Neuronal stem cell (in vitro differentiated cells): ENCODE results near the gene DNA2. TPM values are rescaled to one million over a fixed set of nuclear protein-coding genes. Genes with fewer than 3 reads are reported as not detected.
"Not testable (repeated sequence)": the region's sequence is repeated elsewhere in the genome, so short reads cannot be mapped to it uniquely, and the experiment has no call there.

ENCODE experiments used
- DNase-seq: peaks from one replicate; pipeline ENCODE4 v3.0.0-alpha.2; 2013; ENCODE audit warnings: low spot score
- H2AFZ ChIP-seq: one replicate; pipeline ENCODE4 v1.6.1; 2013; ENCODE audit warnings: mild to moderate bottlenecking, low read length, inconsistent platforms
- H2AK5ac ChIP-seq: 2 replicates; pipeline ENCODE4 v1.6.1; 2013; ENCODE audit warnings: low read depth, mild to moderate bottlenecking, inconsistent platforms, low read length, moderate library complexity, mixed read lengths
- H2BK120ac ChIP-seq: 2 replicates; pipeline ENCODE4 v1.6.1; 2013; ENCODE audit warnings: low read depth, mild to moderate bottlenecking, inconsistent platforms, low read length, moderate library complexity, mixed read lengths
- H2BK12ac ChIP-seq: one replicate; pipeline ENCODE4 v1.6.1; 2013; ENCODE audit warnings: low read length, inconsistent platforms
- H2BK15ac ChIP-seq: 2 replicates; pipeline ENCODE4 v1.6.1; 2013; ENCODE audit warnings: mild to moderate bottlenecking, low read length, inconsistent platforms, mixed read lengths
- H2BK5ac ChIP-seq: one replicate; pipeline ENCODE4 v1.6.1; 2013; ENCODE audit warnings: inconsistent platforms, mild to moderate bottlenecking, low read length, moderate library complexity
- H3K14ac ChIP-seq: one replicate; pipeline ENCODE4 v1.6.1; 2013; ENCODE audit warnings: low read length, inconsistent platforms
- H3K18ac ChIP-seq: 2 replicates; pipeline ENCODE4 v1.6.1; 2013; ENCODE audit warnings: low read length, inconsistent platforms
- H3K23ac ChIP-seq: 2 replicates; pipeline ENCODE4 v1.6.1; 2013; ENCODE audit warnings: low read depth, mild to moderate bottlenecking, mixed read lengths, low read length, inconsistent platforms; ENCODE audit not compliant: poor library complexity
- H3K27ac ChIP-seq: replicated peaks from 3 replicates; pipeline ENCODE4 v1.5.1; 2013; ENCODE audit warnings: low read length, inconsistent platforms
- H3K27me3 ChIP-seq, 3 experiments: 2 replicates each; pipeline ENCODE4 v1.6.1; 2013; ENCODE audit warnings: low read length in 3 of 3, mild to moderate bottlenecking in 2 of 3, inconsistent platforms in 1 of 3, low read depth in 1 of 3, mixed read lengths in 1 of 3, moderate library complexity in 1 of 3; ENCODE audit not compliant: control insufficient read depth in 3 of 3, insufficient read depth in 3 of 3
- H3K36me3 ChIP-seq, 2 donors: replicated peaks in 1 of 2; 2 replicates each; pipeline ENCODE4 v1.6.1; 2013; ENCODE audit warnings: low read length in 2 of 2; ENCODE audit not compliant: control insufficient read depth in 2 of 2, insufficient read depth in 2 of 2
- H3K4ac ChIP-seq: 2 replicates; pipeline ENCODE4 v1.6.1; 2013; ENCODE audit warnings: inconsistent platforms, mild to moderate bottlenecking, low read length, moderate library complexity
- H3K4me1 ChIP-seq, 2 donors: 1 replicate in 1 of 2; 2 replicates in 1 of 2; pipeline ENCODE4 v1.6.1; 2013; ENCODE audit warnings: low read length in 2 of 2, low read depth in 1 of 2; ENCODE audit not compliant: control insufficient read depth in 2 of 2, insufficient read depth in 1 of 2
- H3K4me2 ChIP-seq: one replicate; pipeline ENCODE4 v1.6.1; 2013; ENCODE audit warnings: mild to moderate bottlenecking, low read length, inconsistent platforms; ENCODE audit not compliant: insufficient read depth, poor library complexity, severe bottlenecking
- H3K4me3 ChIP-seq, 2 donors: 2 replicates each; pipeline ENCODE4 v1.5.1; 2013; ENCODE audit warnings: low read length in 2 of 2, mild to moderate bottlenecking in 2 of 2, inconsistent platforms in 1 of 2, moderate library complexity in 1 of 2
- H3K79me1 ChIP-seq: one replicate; pipeline ENCODE4 v1.6.1; 2013; ENCODE audit warnings: low read depth, mild to moderate bottlenecking, inconsistent platforms, low read length, moderate library complexity
- H3K9ac ChIP-seq: one replicate; pipeline ENCODE4 v1.6.1; 2013; ENCODE audit warnings: mild to moderate bottlenecking, low read depth, low read length, inconsistent platforms; ENCODE audit not compliant: poor library complexity
- H3K9me3 ChIP-seq, 2 donors: replicated peaks in 1 of 2; 2 replicates each; pipeline versions ENCODE3 to v1.6.1; 2013; ENCODE audit warnings: low read length in 2 of 2, mild to moderate bottlenecking in 2 of 2, inconsistent platforms in 1 of 2, low read depth in 1 of 2, mixed read lengths in 1 of 2, moderate library complexity in 1 of 2; ENCODE audit not compliant: control insufficient read depth in 2 of 2, insufficient read depth in 1 of 2
- H4K8ac ChIP-seq: one replicate; pipeline ENCODE4 v1.6.1; 2013; ENCODE audit warnings: low read depth, mild to moderate bottlenecking, inconsistent platforms, low read length, moderate library complexity
- H4K91ac ChIP-seq: one replicate; pipeline ENCODE4 v1.6.1; 2013; ENCODE audit warnings: low read length, low read depth, mild to moderate bottlenecking, inconsistent platforms; ENCODE audit not compliant: poor library complexity
- WGBS, 2 donors: extraction: QIAGEN DNeasy Blood & Tissue Kit; methylation state at CpG; one replicate each; pipeline ENCODE4 v1.1.7; 2013; ENCODE audit warnings: missing lambda C conversion rate in 2 of 2, mixed read lengths in 1 of 2; ENCODE audit not compliant: insufficient read length in 2 of 2, insufficient replicate concordance in 1 of 2; ENCODE audit errors: extremely low coverage in 2 of 2; 5-methylcytosine and 5-hydroxymethylcytosine counted together
- polyA plus RNA-seq, 2 experiments: library from polyadenylated mRNA; stranded (reverse); fragments of 200-250 nt; gene quantifications; one replicate each; pipeline ENCODE4 v1.2.3, GENCODE V29; 2013

The DNA2 gene
- 20.9 TPM for polyA plus RNA-seq (2013, experiment 1 of 2)
- polyA plus RNA-seq (2013, experiment 2 of 2), result 21.8 TPM

- peak within 1 kb of the TSS; percentile 96 for H2AFZ ChIP-seq
- peak within 1 kb of the TSS; percentile 85 for H3K9ac ChIP-seq
- peak within 1 kb of the TSS; percentile 95 for H3K18ac ChIP-seq
- H4K8ac ChIP-seq, result peak within 1 kb of the TSS; percentile 43
- H3K14ac ChIP-seq, result peak within 1 kb of the TSS; percentile 63
- H2BK15ac ChIP-seq, result peak within 1 kb of the TSS; percentile 39
- H3K4ac ChIP-seq, result no peak within 1 kb of the TSS
- H4K91ac ChIP-seq, result peak within 1 kb of the TSS; percentile 79
- H2BK120ac ChIP-seq, result no peak within 1 kb of the TSS
- H3K4me1 ChIP-seq, result peaks cover 2 to 5% of the 10 kb centered on the region in 2 donors
- H3K9me3 ChIP-seq, result no peaks in the 10 kb centered on the region
- H3K27ac ChIP-seq, result peak within 1 kb of the TSS; percentile 98
- peak within 1 kb of the TSS; percentile 96 for H3K23ac ChIP-seq
- no peaks in the 10 kb centered on the region for H3K27me3 ChIP-seq
- H3K79me1 ChIP-seq, result no peaks in the 10 kb centered on the region
- no peak within 1 kb of the TSS for H2BK12ac ChIP-seq
- peak within 1 kb of the TSS; percentile 80 for H3K4me2 ChIP-seq
- H3K4me3 ChIP-seq, result peak within 1 kb of the TSS; percentile 75 to 94
- WGBS, 2 donors, result no CpG with 5 or more reads among the region's 46 CpGs
- H3K36me3 ChIP-seq, result peaks cover 7 to 31% of the 10 kb centered on the region in 2 donors
- peak; percentile 67 for DNase-seq
- peak within 1 kb of the TSS; percentile 58 for H2AK5ac ChIP-seq
- no peak within 1 kb of the TSS for H2BK5ac ChIP-seq
Observed at GRCh38 chr10:68471586-68472408, at the start of gene DNA2. TSS of gene DNA2 (minus strand) at chr10:68471973. CDS start at chr10:68471864, 109 bp downstream.

- H4K91ac ChIP-seq, H3K18ac ChIP-seq, H3K14ac ChIP-seq, H3K79me1 ChIP-seq, H2BK15ac ChIP-seq, H3K4ac ChIP-seq, H3K4me1 ChIP-seq, H3K23ac ChIP-seq, DNase-seq, H3K9ac ChIP-seq, H2BK5ac ChIP-seq, H2AFZ ChIP-seq, H2BK12ac ChIP-seq, H4K8ac ChIP-seq, H3K4me3 ChIP-seq, H3K4me2 ChIP-seq, H2BK120ac ChIP-seq, H2AK5ac ChIP-seq, H3K9me3 ChIP-seq, H3K27me3 ChIP-seq, H3K27ac ChIP-seq: not testable (repeated sequence)
- no CpG with 5 or more reads among the region's 11 CpGs for WGBS, 2 donors
- H3K36me3 ChIP-seq, result peaks cover 0 to 15% of the 10 kb centered on the region in 2 donors
Observed at GRCh38 chr10:68518609-68519008, 46.8 kb upstream of the DNA2 start.

- Histone ChIP-seq H4K8ac (no peak overlapping the region), H4K91ac (no peak overlapping the region), H3K4me2 (no peak overlapping the region), H3K79me1 (no peaks in the 10 kb centered on the region), H3K27ac (no peak overlapping the region), H3K4me1 (no peaks in the 10 kb centered on the region), H3K14ac (no peak overlapping the region), H2BK12ac (no peak overlapping the region), H2BK120ac (no peak overlapping the region), H3K18ac (no peak overlapping the region), H3K9me3 (no peaks in the 10 kb centered on the region), H2BK5ac (no peak overlapping the region), H3K27me3 (no peaks in the 10 kb centered on the region), H3K4ac (no peak overlapping the region), H3K23ac (no peak overlapping the region), H3K36me3 (peaks cover 0 to 13% of the 10 kb centered on the region in 2 donors), H2AFZ (no peak overlapping the region), H3K4me3 (no peak overlapping the region), H3K9ac (no peak overlapping the region), H2AK5ac (no peak overlapping the region), H2BK15ac (no peak overlapping the region)
- DNase-seq, result no peak
- WGBS, 2 donors, result no CpG with 5 or more reads among the region's 5 CpGs
Observed at GRCh38 chr10:68517188-68517587, 45.4 kb upstream of the DNA2 start.

- no peaks in the 10 kb centered on the region for H3K4me1 ChIP-seq
- no peaks in the 10 kb centered on the region for H3K27me3 ChIP-seq
- no peak overlapping the region for H2AFZ ChIP-seq
- H2BK15ac ChIP-seq, result no peak overlapping the region
- no peak overlapping the region for H3K14ac ChIP-seq
- peaks cover 0 to 10% of the 10 kb centered on the region in 2 donors for H3K36me3 ChIP-seq
- H3K23ac ChIP-seq, result no peak overlapping the region
- no peak overlapping the region for H2BK120ac ChIP-seq
- no peak overlapping the region for H3K18ac ChIP-seq
- no peak overlapping the region for H4K8ac ChIP-seq
- no peaks in the 10 kb centered on the region for H3K9me3 ChIP-seq
- no peak overlapping the region for H2AK5ac ChIP-seq
- no peaks in the 10 kb centered on the region for H3K79me1 ChIP-seq
- no peak for DNase-seq
- no peak overlapping the region for H4K91ac ChIP-seq
- H2BK12ac ChIP-seq, result no peak overlapping the region
- no peak overlapping the region for H3K4ac ChIP-seq
- no peak overlapping the region for H3K9ac ChIP-seq
- H3K4me2 ChIP-seq, result no peak overlapping the region
- no peak overlapping the region for H3K4me3 ChIP-seq
- H3K27ac ChIP-seq, result no peak overlapping the region
- no CpG with 5 or more reads among the region's 4 CpGs for WGBS, 2 donors
- H2BK5ac ChIP-seq, result no peak overlapping the region
Observed at GRCh38 chr10:68516766-68517165, 45.0 kb upstream of the DNA2 start.
